ENCODE results near the gene MYO9A. TPM values are rescaled to one million over a fixed set of nuclear protein-coding genes. Genes with fewer than 3 reads are reported as not detected.
"Not testable (repeated sequence)": the region's sequence is repeated elsewhere in the genome, so short reads cannot be mapped to it uniquely, and the experiment has no call there.

Gene MYO9A
- polyA plus RNA-seq, 1 donor from 2014 or later = 23.1 TPM

- Mint-ChIP-seq H3K36me3 (peaks cover 11% of the 10 kb centered on the region), H3K4me1 (peaks cover 0 to 11% (median 8%) of the 10 kb centered on the region in 3 donors), H3K9me3 (peaks cover 4 to 5% (median 4%) of the 10 kb centered on the region in 3 donors), H3K27me3 (no peaks in the 10 kb centered on the region), H3K27ac (no peak overlapping the region), H3K4me3 (no peak overlapping the region)
These were observed 60.3 kb downstream of the MYO9A start for GRCh38 chr15:72057548-72058091.

GRCh38 chr15:72056217-72056616, 61.7 kb downstream of the MYO9A start:
- H3K4me3 Mint-ChIP-seq, H3K27ac Mint-ChIP-seq, H3K27me3 Mint-ChIP-seq, H3K9me3 Mint-ChIP-seq: not testable (repeated sequence)
- Mint-ChIP-seq H3K4me1 (peaks cover 0 to 11% (median 8%) of the 10 kb centered on the region in 3 donors), H3K36me3 (peaks cover 11% of the 10 kb centered on the region)

- not testable (repeated sequence) for H3K27ac Mint-ChIP-seq, H3K4me3 Mint-ChIP-seq, H3K27me3 Mint-ChIP-seq, H3K9me3 Mint-ChIP-seq
- H3K4me1 Mint-ChIP-seq = peaks cover 7 to 18% (median 7%) of the 10 kb centered on the region in 3 donors
- H3K36me3 Mint-ChIP-seq = peaks cover 12% of the 10 kb centered on the region
These were observed 64.7 kb downstream of the MYO9A start for GRCh38 chr15:72053297-72053696.

- no peaks in the 10 kb centered on the region for H3K27me3 Mint-ChIP-seq
- peaks cover 7 to 15% (median 12%) of the 10 kb centered on the region in 3 donors for H3K4me1 Mint-ChIP-seq
- H3K27ac Mint-ChIP-seq = no peak overlapping the region
- H3K9me3 Mint-ChIP-seq = peaks cover 0 to 4% (median 2%) of the 10 kb centered on the region in 3 donors
- H3K36me3 Mint-ChIP-seq = peaks cover 19% of the 10 kb centered on the region
- peak overlapping the region in 2 of 4 donors; percentile 20 to 31 for H3K4me3 Mint-ChIP-seq
These were observed 67.2 kb downstream of the MYO9A start for GRCh38 chr15:72050700-72051099.

- no peaks in the 10 kb centered on the region for H3K9me3 Mint-ChIP-seq
- peaks cover 4 to 18% (median 15%) of the 10 kb centered on the region in 3 donors for H3K4me1 Mint-ChIP-seq
- H3K27me3 Mint-ChIP-seq = no peaks in the 10 kb centered on the region
- no peak overlapping the region for H3K4me3 Mint-ChIP-seq
- no peak overlapping the region for H3K27ac Mint-ChIP-seq
- H3K36me3 Mint-ChIP-seq = peaks cover 14% of the 10 kb centered on the region
These were observed 70.9 kb downstream of the MYO9A start for GRCh38 chr15:72047020-72047419.

- no peak overlapping the region for H3K27ac Mint-ChIP-seq
These were observed 73.0 kb downstream of the MYO9A start for GRCh38 chr15:72044956-72045355.

GRCh38 chr15:72042865-72043264, 75.1 kb downstream of the MYO9A start:
- Mint-ChIP-seq H3K4me3 (no peak overlapping the region), H3K27me3 (no peaks in the 10 kb centered on the region), H3K36me3 (peaks cover 15% of the 10 kb centered on the region), H3K9me3 (peaks cover 0 to 6% (median 0%) of the 10 kb centered on the region in 3 donors), H3K27ac (no peak overlapping the region), H3K4me1 (peaks cover 2 to 11% (median 3%) of the 10 kb centered on the region in 3 donors)

More at GRCh38 chr15:72044956-72045355, 73.0 kb downstream of the MYO9A start:
- Mint-ChIP-seq H3K27me3 (no peaks in the 10 kb centered on the region), H3K36me3 (peaks cover 11% of the 10 kb centered on the region), H3K9me3 (no peaks in the 10 kb centered on the region), H3K4me1 (peaks cover 2 to 17% (median 10%) of the 10 kb centered on the region in 3 donors), H3K4me3 (no peak overlapping the region)

GRCh38 chr15:72042054-72042453, 75.9 kb downstream of the MYO9A start:
- Mint-ChIP-seq H3K4me3 (no peak overlapping the region), H3K36me3 (peaks cover 14% of the 10 kb centered on the region), H3K4me1 (peaks cover 0 to 8% (median 3%) of the 10 kb centered on the region in 3 donors), H3K9me3 (peaks cover 0 to 13% (median 2%) of the 10 kb centered on the region in 3 donors), H3K27ac (peak overlapping the region in 1 of 3 donors; percentile 22), H3K27me3 (no peaks in the 10 kb centered on the region)

- peaks cover 0 to 3% (median 3%) of the 10 kb centered on the region in 3 donors for H3K4me1 Mint-ChIP-seq
- H3K4me3 Mint-ChIP-seq = peak overlapping the region in 1 of 4 donors; percentile 55
- H3K9me3 Mint-ChIP-seq = peaks cover 2 to 14% (median 2%) of the 10 kb centered on the region in 3 donors
- H3K27ac Mint-ChIP-seq = no peak overlapping the region
- H3K27me3 Mint-ChIP-seq = no peaks in the 10 kb centered on the region
- H3K36me3 Mint-ChIP-seq = peaks cover 8% of the 10 kb centered on the region
These were observed 80.6 kb downstream of the MYO9A start for GRCh38 chr15:72037321-72037720.

GRCh38 chr15:72034859-72035650, 82.9 kb downstream of the MYO9A start:
- H3K4me1 Mint-ChIP-seq = peaks cover 0 to 3% (median 3%) of the 10 kb centered on the region in 3 donors
- peaks cover 8% of the 10 kb centered on the region for H3K36me3 Mint-ChIP-seq
- no peak overlapping the region for H3K27ac Mint-ChIP-seq
- peaks cover 2 to 14% (median 2%) of the 10 kb centered on the region in 3 donors for H3K9me3 Mint-ChIP-seq
- H3K4me3 Mint-ChIP-seq = no peak overlapping the region
- no peaks in the 10 kb centered on the region for H3K27me3 Mint-ChIP-seq

- Mint-ChIP-seq H3K4me3 (no peak overlapping the region), H3K9me3 (peaks cover 2 to 14% (median 2%) of the 10 kb centered on the region in 3 donors), H3K36me3 (peaks cover 8% of the 10 kb centered on the region), H3K27ac (no peak overlapping the region), H3K4me1 (peaks cover 0 to 3% (median 3%) of the 10 kb centered on the region in 3 donors), H3K27me3 (no peaks in the 10 kb centered on the region)
These were observed 83.6 kb downstream of the MYO9A start for GRCh38 chr15:72034351-72034750.

GRCh38 chr15:72033711-72034110, 84.2 kb downstream of the MYO9A start:
- no peaks in the 10 kb centered on the region for H3K27me3 Mint-ChIP-seq
- H3K27ac Mint-ChIP-seq = no peak overlapping the region
- no peak overlapping the region for H3K4me3 Mint-ChIP-seq

GRCh38 chr15:72033285-72033684, 84.7 kb downstream of the MYO9A start:
- H3K4me1 Mint-ChIP-seq = peaks cover 0 to 5% (median 3%) of the 10 kb centered on the region in 3 donors
- no peaks in the 10 kb centered on the region for H3K27me3 Mint-ChIP-seq
- H3K27ac Mint-ChIP-seq = no peak overlapping the region
- no peak overlapping the region for H3K4me3 Mint-ChIP-seq
- H3K9me3 Mint-ChIP-seq = peaks cover 2 to 11% (median 2%) of the 10 kb centered on the region in 3 donors
- peaks cover 4% of the 10 kb centered on the region for H3K36me3 Mint-ChIP-seq

More at GRCh38 chr15:72033711-72034110, 84.2 kb downstream of the MYO9A start:
- peaks cover 8% of the 10 kb centered on the region for H3K36me3 Mint-ChIP-seq
- peaks cover 2 to 14% (median 2%) of the 10 kb centered on the region in 3 donors for H3K9me3 Mint-ChIP-seq
- H3K4me1 Mint-ChIP-seq = peaks cover 0 to 5% (median 3%) of the 10 kb centered on the region in 3 donors

- Mint-ChIP-seq H3K4me3 (no peak overlapping the region), H3K27ac (no peak overlapping the region), H3K27me3 (no peaks in the 10 kb centered on the region), H3K36me3 (peaks cover 23% of the 10 kb centered on the region), H3K4me1 (peaks cover 0 to 3% (median 0%) of the 10 kb centered on the region in 3 donors), H3K9me3 (peaks cover 0 to 2% (median 0%) of the 10 kb centered on the region in 3 donors)
These were observed 96.3 kb downstream of the MYO9A start for GRCh38 chr15:72021604-72022003.

- Mint-ChIP-seq H3K27me3 (no peaks in the 10 kb centered on the region), H3K4me1 (peaks cover 0 to 3% (median 0%) of the 10 kb centered on the region in 3 donors), H3K36me3 (peaks cover 19% of the 10 kb centered on the region), H3K27ac (no peak overlapping the region), H3K4me3 (no peak overlapping the region), H3K9me3 (peaks cover 0 to 2% (median 0%) of the 10 kb centered on the region in 3 donors)
These were observed 97.2 kb downstream of the MYO9A start for GRCh38 chr15:72020799-72021198.

Data from IgD-negative memory B cell (primary cell).